HG02610 (cell line): ENCODE data around the gene ZBTB17.

Experiments
- ATAC-seq: cut with Tn5 transposase; IDR thresholded peaks from one replicate; pipeline ENCODE4 v1.9.1; 2021; ENCODE audit warnings: mild to moderate bottlenecking, moderate library complexity; ENCODE audit not compliant: unreplicated experiment

Gene ZBTB17

GRCh38 chr1:15948595-15949452, 27.1 kb downstream of the ZBTB17 start:
- no peak for ATAC-seq

- no peak for ATAC-seq
Observed at GRCh38 chr1:15948091-15948591, 27.8 kb downstream of the ZBTB17 start.

- no peak for ATAC-seq
Observed at GRCh38 chr1:15947382-15948090, 28.4 kb downstream of the ZBTB17 start.

GRCh38 chr1:15946571-15947381, 29.1 kb downstream of the ZBTB17 start:
- ATAC-seq = no peak

GRCh38 chr1:15945832-15946448, 30.0 kb downstream of the ZBTB17 start:
- ATAC-seq = no peak

GRCh38 chr1:15945011-15945831, 30.7 kb downstream of the ZBTB17 start:
- no peak for ATAC-seq

- no peak for ATAC-seq
Observed at GRCh38 chr1:15944308-15945010, 31.4 kb downstream of the ZBTB17 start.

- no peak for ATAC-seq
Observed at GRCh38 chr1:15943992-15944307, 32.0 kb downstream of the ZBTB17 start.

GRCh38 chr1:15943328-15943991, 32.4 kb downstream of the ZBTB17 start:
- no peak for ATAC-seq

GRCh38 chr1:15942661-15943327, 33.1 kb downstream of the ZBTB17 start:
- ATAC-seq = no peak

GRCh38 chr1:15941899-15942660, 33.8 kb downstream of the ZBTB17 start:
- ATAC-seq = no peak

GRCh38 chr1:15941044-15941840, 34.7 kb downstream of the ZBTB17 start:
- ATAC-seq = no peak

GRCh38 chr1:15940110-15941043, 35.5 kb downstream of the ZBTB17 start:
- ATAC-seq = no peak

GRCh38 chr1:15939181-15940109, 36.5 kb downstream of the ZBTB17 start:
- no peak for ATAC-seq
